ENCODE measurements around the gene CSDE1. TPM values are rescaled to one million over a fixed set of nuclear protein-coding genes. Genes with fewer than 3 reads are reported as not detected.
A peak's percentile ranks its signal among the peaks of the same experiment; 100 is the strongest.
"Not testable (repeated sequence)": the region's sequence is repeated elsewhere in the genome, so short reads cannot be mapped to it uniquely, and the experiment has no call there.

The CSDE1 gene
- total RNA-seq, 1 experiment from 2014 or later, result 595 TPM

DNA sequence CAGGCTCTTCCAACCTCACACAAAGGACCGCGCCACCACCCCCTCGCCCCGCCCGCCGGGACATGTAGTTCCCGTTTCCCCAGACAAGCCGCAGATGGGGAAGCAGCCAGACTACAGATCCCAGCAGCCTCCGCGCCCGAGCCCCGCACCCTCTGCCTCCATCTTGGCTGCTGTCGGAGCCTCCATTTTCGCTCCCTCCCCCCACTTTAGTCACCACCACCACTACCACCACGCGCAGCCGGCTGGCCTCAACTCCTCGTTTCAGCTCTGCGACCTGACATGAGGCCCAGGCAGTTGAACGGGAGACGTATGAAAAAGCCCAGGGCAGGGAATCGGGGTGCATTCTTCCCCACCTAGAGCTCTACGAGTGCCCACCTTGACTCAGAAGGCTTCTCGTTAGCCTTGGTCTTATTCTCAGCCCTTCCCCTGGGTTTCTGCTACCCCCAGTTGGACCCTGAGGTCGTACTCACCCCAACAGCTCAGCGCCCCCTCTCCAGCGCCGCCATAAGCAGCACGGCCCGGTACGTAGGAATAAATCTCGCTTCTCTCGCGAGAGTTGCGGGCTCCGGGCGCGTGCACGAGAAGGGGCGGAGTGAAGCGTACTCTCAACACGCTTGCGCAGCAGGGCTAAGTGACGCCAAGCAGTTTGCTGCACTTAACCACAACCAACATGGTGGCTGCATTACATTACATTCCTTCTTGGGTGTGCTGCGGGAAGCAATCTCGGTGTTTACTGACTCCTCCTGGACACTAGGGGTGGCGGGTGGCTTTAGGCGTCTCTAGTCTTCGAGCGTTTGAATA, at the start of gene CSDE1 (continued):
- TF ChIP-seq, protein P1, sequence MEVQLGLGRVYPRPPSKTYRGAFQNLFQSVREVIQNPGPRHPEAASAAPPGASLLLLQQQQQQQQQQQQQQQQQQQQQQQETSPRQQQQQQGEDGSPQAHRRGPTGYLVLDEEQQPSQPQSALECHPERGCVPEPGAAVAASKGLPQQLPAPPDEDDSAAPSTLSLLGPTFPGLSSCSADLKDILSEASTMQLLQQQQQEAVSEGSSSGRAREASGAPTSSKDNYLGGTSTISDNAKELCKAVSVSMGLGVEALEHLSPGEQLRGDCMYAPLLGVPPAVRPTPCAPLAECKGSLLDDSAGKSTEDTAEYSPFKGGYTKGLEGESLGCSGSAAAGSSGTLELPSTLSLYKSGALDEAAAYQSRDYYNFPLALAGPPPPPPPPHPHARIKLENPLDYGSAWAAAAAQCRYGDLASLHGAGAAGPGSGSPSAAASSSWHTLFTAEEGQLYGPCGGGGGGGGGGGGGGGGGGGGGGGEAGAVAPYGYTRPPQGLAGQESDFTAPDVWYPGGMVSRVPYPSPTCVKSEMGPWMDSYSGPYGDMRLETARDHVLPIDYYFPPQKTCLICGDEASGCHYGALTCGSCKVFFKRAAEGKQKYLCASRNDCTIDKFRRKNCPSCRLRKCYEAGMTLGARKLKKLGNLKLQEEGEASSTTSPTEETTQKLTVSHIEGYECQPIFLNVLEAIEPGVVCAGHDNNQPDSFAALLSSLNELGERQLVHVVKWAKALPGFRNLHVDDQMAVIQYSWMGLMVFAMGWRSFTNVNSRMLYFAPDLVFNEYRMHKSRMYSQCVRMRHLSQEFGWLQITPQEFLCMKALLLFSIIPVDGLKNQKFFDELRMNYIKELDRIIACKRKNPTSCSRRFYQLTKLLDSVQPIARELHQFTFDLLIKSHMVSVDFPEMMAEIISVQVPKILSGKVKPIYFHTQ (CRISPR knock-in tag; IDR thresholded peaks at IDR 0.05), result 0 out of 2 replicates have a peak, but pooled peaks have one; percentile 23
- TF ChIP-seq ESRRA (CRISPR knock-in tag; IDR thresholded peaks at IDR 0.05; ENCODE audit: borderline replicate concordance) (0 out of 2 replicates have a peak, but pooled peaks have one; percentile 30), JUN (CRISPR knock-in tag; IDR thresholded peaks at IDR 0.05) (peak; percentile 56; the same call in 1 of the 2 replicates), ZNF416 (CRISPR knock-in tag; IDR thresholded peaks at IDR 0.05) (no peak; the same call in 1 of the 2 replicates), NFE2L1 (CRISPR knock-in tag; IDR thresholded peaks at IDR 0.05) (0 out of 2 replicates have a peak, but pooled peaks have one; percentile 28), EMX1 (CRISPR knock-in tag; IDR thresholded peaks at IDR 0.05) (peak; percentile 65; the same call in 1 of the 2 replicates), ZNF219 (CRISPR knock-in tag; IDR thresholded peaks at IDR 0.05; ENCODE audit: borderline replicate concordance) (no peak), FOXK1 (CRISPR knock-in tag; IDR thresholded peaks at IDR 0.05) (peak; percentile 91)
- TF ChIP-seq, protein P2, sequence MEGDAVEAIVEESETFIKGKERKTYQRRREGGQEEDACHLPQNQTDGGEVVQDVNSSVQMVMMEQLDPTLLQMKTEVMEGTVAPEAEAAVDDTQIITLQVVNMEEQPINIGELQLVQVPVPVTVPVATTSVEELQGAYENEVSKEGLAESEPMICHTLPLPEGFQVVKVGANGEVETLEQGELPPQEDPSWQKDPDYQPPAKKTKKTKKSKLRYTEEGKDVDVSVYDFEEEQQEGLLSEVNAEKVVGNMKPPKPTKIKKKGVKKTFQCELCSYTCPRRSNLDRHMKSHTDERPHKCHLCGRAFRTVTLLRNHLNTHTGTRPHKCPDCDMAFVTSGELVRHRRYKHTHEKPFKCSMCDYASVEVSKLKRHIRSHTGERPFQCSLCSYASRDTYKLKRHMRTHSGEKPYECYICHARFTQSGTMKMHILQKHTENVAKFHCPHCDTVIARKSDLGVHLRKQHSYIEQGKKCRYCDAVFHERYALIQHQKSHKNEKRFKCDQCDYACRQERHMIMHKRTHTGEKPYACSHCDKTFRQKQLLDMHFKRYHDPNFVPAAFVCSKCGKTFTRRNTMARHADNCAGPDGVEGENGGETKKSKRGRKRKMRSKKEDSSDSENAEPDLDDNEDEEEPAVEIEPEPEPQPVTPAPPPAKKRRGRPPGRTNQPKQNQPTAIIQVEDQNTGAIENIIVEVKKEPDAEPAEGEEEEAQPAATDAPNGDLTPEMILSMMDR (IDR thresholded peaks at IDR 0.05), result no peak
- TF ChIP-seq, protein P3, sequence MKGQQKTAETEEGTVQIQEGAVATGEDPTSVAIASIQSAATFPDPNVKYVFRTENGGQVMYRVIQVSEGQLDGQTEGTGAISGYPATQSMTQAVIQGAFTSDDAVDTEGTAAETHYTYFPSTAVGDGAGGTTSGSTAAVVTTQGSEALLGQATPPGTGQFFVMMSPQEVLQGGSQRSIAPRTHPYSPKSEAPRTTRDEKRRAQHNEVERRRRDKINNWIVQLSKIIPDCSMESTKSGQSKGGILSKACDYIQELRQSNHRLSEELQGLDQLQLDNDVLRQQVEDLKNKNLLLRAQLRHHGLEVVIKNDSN (CRISPR knock-in tag; IDR thresholded peaks at IDR 0.05), result no peak
- TF ChIP-seq, protein P4, sequence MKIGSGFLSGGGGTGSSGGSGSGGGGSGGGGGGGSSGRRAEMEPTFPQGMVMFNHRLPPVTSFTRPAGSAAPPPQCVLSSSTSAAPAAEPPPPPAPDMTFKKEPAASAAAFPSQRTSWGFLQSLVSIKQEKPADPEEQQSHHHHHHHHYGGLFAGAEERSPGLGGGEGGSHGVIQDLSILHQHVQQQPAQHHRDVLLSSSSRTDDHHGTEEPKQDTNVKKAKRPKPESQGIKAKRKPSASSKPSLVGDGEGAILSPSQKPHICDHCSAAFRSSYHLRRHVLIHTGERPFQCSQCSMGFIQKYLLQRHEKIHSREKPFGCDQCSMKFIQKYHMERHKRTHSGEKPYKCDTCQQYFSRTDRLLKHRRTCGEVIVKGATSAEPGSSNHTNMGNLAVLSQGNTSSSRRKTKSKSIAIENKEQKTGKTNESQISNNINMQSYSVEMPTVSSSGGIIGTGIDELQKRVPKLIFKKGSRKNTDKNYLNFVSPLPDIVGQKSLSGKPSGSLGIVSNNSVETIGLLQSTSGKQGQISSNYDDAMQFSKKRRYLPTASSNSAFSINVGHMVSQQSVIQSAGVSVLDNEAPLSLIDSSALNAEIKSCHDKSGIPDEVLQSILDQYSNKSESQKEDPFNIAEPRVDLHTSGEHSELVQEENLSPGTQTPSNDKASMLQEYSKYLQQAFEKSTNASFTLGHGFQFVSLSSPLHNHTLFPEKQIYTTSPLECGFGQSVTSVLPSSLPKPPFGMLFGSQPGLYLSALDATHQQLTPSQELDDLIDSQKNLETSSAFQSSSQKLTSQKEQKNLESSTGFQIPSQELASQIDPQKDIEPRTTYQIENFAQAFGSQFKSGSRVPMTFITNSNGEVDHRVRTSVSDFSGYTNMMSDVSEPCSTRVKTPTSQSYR (CRISPR knock-in tag; IDR thresholded peaks at IDR 0.05), result no peak
- TF ChIP-seq, protein P5, sequence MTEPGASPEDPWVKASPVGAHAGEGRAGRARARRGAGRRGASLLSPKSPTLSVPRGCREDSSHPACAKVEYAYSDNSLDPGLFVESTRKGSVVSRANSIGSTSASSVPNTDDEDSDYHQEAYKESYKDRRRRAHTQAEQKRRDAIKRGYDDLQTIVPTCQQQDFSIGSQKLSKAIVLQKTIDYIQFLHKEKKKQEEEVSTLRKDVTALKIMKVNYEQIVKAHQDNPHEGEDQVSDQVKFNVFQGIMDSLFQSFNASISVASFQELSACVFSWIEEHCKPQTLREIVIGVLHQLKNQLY (CRISPR knock-in tag; IDR thresholded peaks at IDR 0.05), result no peak

DNA sequence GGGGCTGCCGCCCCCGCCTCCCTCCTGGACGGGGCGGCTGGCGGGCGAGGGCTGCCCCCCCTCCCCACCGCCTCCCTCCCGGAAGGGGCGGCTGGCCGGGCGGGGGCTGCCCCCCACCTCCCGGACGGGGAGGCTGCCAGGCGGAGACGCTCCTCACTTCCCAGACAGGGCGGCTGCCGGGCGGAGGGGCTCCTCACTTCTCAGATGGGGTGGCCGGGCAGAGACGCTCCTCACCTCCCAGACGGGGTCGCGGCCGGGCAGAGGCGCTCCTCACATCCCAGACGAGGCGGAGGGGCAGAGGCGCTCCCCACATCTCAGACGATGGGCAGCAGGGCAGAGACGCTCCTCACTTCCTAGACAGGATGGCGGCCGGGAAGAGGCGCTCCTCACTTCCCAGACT, 46.7 kb upstream of the CSDE1 start:
- H3K4me1 Mint-ChIP-seq; H3K27ac Mint-ChIP-seq; CTCF ChIA-PET; DNase-seq (ENCODE audit: low spot score); ATAC-seq; H3K4me3 Mint-ChIP-seq; POLR2A ChIA-PET; H3K36me3 Mint-ChIP-seq; H3K27me3 Mint-ChIP-seq (ENCODE audit: low read depth); H3K9me3 Mint-ChIP-seq: not testable (repeated sequence)

DNA sequence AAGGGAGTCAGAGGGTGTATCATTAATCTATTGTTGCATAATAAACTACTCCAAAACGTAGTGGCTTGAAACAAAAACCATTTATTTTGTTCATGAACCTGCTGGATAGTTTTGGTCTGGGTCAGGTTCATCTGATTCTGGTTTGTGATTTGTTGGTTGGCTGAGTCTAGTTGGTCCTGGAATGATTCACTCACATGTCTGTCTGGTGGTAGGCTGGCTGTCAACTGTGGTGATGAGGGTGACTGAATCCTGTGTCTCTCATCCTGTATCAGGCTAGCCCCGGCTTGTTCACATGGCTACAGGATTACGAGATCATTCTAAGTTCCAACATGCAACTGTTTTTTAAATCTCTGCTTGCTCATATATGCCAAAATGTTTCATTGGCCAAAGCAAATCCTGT, 45.2 kb upstream of the CSDE1 start:
- Mint-ChIP-seq H3K4me1 (no peaks in the 10 kb centered on the region), H3K27ac (no peak overlapping the region), H3K9me3 (peaks cover 9% of the 10 kb centered on the region), H3K36me3 (peaks cover 4% of the 10 kb centered on the region), H3K27me3 (ENCODE audit: low read depth) (peaks cover 8% of the 10 kb centered on the region), H3K4me3 (no peak overlapping the region)
- DNase-seq (ENCODE audit: low spot score) (no peak), ATAC-seq (no peak)
- ChIA-PET POLR2A (no interaction called here), CTCF (no interaction called here)
- TF ChIP-seq ZNF416 (CRISPR knock-in tag; IDR thresholded peaks at IDR 0.05), result no peak
- no peak for TF ChIP-seq RORB (CRISPR knock-in tag; IDR thresholded peaks at IDR 0.05)
- no peak for TF ChIP-seq ZNF121 (CRISPR knock-in tag; IDR thresholded peaks at IDR 0.05)
- TF ChIP-seq, protein P6, sequence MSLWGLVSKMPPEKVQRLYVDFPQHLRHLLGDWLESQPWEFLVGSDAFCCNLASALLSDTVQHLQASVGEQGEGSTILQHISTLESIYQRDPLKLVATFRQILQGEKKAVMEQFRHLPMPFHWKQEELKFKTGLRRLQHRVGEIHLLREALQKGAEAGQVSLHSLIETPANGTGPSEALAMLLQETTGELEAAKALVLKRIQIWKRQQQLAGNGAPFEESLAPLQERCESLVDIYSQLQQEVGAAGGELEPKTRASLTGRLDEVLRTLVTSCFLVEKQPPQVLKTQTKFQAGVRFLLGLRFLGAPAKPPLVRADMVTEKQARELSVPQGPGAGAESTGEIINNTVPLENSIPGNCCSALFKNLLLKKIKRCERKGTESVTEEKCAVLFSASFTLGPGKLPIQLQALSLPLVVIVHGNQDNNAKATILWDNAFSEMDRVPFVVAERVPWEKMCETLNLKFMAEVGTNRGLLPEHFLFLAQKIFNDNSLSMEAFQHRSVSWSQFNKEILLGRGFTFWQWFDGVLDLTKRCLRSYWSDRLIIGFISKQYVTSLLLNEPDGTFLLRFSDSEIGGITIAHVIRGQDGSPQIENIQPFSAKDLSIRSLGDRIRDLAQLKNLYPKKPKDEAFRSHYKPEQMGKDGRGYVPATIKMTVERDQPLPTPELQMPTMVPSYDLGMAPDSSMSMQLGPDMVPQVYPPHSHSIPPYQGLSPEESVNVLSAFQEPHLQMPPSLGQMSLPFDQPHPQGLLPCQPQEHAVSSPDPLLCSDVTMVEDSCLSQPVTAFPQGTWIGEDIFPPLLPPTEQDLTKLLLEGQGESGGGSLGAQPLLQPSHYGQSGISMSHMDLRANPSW (CRISPR knock-in tag; conservative IDR thresholded peaks at IDR 0.05; ENCODE audit: low read depth), result no peak
- TF ChIP-seq HMGA2 (CRISPR knock-in tag; IDR thresholded peaks at IDR 0.05), result no peak
- TF ChIP-seq, protein P7, sequence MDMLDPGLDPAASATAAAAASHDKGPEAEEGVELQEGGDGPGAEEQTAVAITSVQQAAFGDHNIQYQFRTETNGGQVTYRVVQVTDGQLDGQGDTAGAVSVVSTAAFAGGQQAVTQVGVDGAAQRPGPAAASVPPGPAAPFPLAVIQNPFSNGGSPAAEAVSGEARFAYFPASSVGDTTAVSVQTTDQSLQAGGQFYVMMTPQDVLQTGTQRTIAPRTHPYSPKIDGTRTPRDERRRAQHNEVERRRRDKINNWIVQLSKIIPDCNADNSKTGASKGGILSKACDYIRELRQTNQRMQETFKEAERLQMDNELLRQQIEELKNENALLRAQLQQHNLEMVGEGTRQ (CRISPR knock-in tag; IDR thresholded peaks at IDR 0.05), result no peak
- no peak for TF ChIP-seq ZNF219 (CRISPR knock-in tag; IDR thresholded peaks at IDR 0.05; ENCODE audit: borderline replicate concordance)
- TF ChIP-seq ZNF396 (CRISPR knock-in tag; IDR thresholded peaks at IDR 0.05; ENCODE audit: borderline replicate concordance), result no peak

All from WTC11 (cell line).